Measurements from ENCODE around the gene SHISAL1.

- no peak for TF ChIP-seq CTCF (IDR thresholded peaks at IDR 0.05 in 8 of 11, conservative IDR thresholded peaks at IDR 0.05 in 3 of 11)
- TF ChIP-seq POLR2A (IDR thresholded peaks at IDR 0.05), result no peak
Observed at GRCh38 chr22:44344407-44344806, 31.7 kb upstream of the SHISAL1 start.
